SIG-M5 treated with dmso at 0.1 percent for 504 hours (cell line): Measurements from ENCODE around the gene CARMIL1.

ENCODE experiments used
- DNase-seq: peaks from one replicate; lab custom pipeline; 2025; ENCODE audit not compliant: unreplicated experiment; lab: John Stamatoyannopoulos, UW

The CARMIL1 gene

GRCh38 chr6:25278914-25279747, at the start of gene CARMIL1:
Gene CARMIL1, plus strand, starts transcription at chr6:25279374. Its CDS starts 422 bp downstream, at chr6:25279796.
- peak; percentile 36 for DNase-seq

- DNase-seq = no peak
Measured at GRCh38 chr6:25229671-25230321, 49.4 kb upstream of the CARMIL1 start.

GRCh38 chr6:25232479-25232878, 46.7 kb upstream of the CARMIL1 start:
- DNase-seq = no peak

- DNase-seq = no peak
Measured at GRCh38 chr6:25233226-25233625, 45.9 kb upstream of the CARMIL1 start.

GRCh38 chr6:25237579-25237978, 41.6 kb upstream of the CARMIL1 start:
- DNase-seq = no peak

GRCh38 chr6:25239059-25239458, 40.1 kb upstream of the CARMIL1 start:
- DNase-seq = no peak

GRCh38 chr6:25239498-25239897, 39.7 kb upstream of the CARMIL1 start:
- no peak for DNase-seq

GRCh38 chr6:25242567-25242966, 36.6 kb upstream of the CARMIL1 start:
- DNase-seq = no peak

- no peak for DNase-seq
Measured at GRCh38 chr6:25244865-25245264, 34.3 kb upstream of the CARMIL1 start.

- no peak for DNase-seq
Measured at GRCh38 chr6:25248123-25248522, 31.1 kb upstream of the CARMIL1 start.

GRCh38 chr6:25249133-25249532, 30.0 kb upstream of the CARMIL1 start:
- DNase-seq = no peak

GRCh38 chr6:25250878-25251277, 28.3 kb upstream of the CARMIL1 start:
- no peak for DNase-seq

GRCh38 chr6:25251426-25251825, 27.7 kb upstream of the CARMIL1 start:
- no peak for DNase-seq

GRCh38 chr6:25253351-25253750, 25.8 kb upstream of the CARMIL1 start:
- DNase-seq = no peak

GRCh38 chr6:25254671-25255070, 24.5 kb upstream of the CARMIL1 start:
- DNase-seq = no peak

- no peak for DNase-seq
Measured at GRCh38 chr6:25257686-25258348, 21.4 kb upstream of the CARMIL1 start.

- no peak for DNase-seq
Measured at GRCh38 chr6:25259756-25260155, 19.4 kb upstream of the CARMIL1 start.

GRCh38 chr6:25263657-25264056, 15.5 kb upstream of the CARMIL1 start:
- no peak for DNase-seq

- no peak for DNase-seq
Measured at GRCh38 chr6:25266456-25267100, 12.6 kb upstream of the CARMIL1 start.

- no peak for DNase-seq
Measured at GRCh38 chr6:25267662-25268061, 11.5 kb upstream of the CARMIL1 start.

- no peak for DNase-seq
Measured at GRCh38 chr6:25270559-25270958, 8.6 kb upstream of the CARMIL1 start.
